Lung (tissue), 12 donors: ENCODE measurements around the gene RNF121. TPM values are rescaled to one million over a fixed set of nuclear protein-coding genes. Genes with fewer than 3 reads are reported as not detected.

Experiments
- ATAC-seq: fragments of 200-7000 bp; cut with Tn5 transposase; one replicate; pipeline ENCODE4 v1.9.1; 2020; ENCODE audit warnings: moderate number of reproducible peaks; ENCODE audit not compliant: insufficient read depth, low FRiP score
- DNase-seq, 3 donors: peaks; one replicate each; pipeline ENCODE4 v3.0.0-alpha.2; 2013 to 2017
- H3K27ac ChIP-seq, 2 donors: one replicate each; pipeline ENCODE4 v1.5.1; 2013; ENCODE audit warnings: mild to moderate bottlenecking in 2 of 2, moderate library complexity in 2 of 2, control low read depth in 1 of 2, inconsistent platforms in 1 of 2, low read depth in 1 of 2, low read length in 1 of 2
- H3K27me3 ChIP-seq, 3 donors: one replicate each; pipeline ENCODE4 v1.5.1; 2013; ENCODE audit warnings: low read length in 2 of 3; ENCODE audit not compliant: control insufficient read depth in 3 of 3, insufficient read depth in 3 of 3
- H3K36me3 ChIP-seq, 4 donors: one replicate each; pipeline ENCODE4 v1.5.1; 2013; ENCODE audit warnings: low read length in 4 of 4, mild to moderate bottlenecking in 1 of 4, moderate library complexity in 1 of 4; ENCODE audit not compliant: control insufficient read depth in 4 of 4, insufficient read depth in 4 of 4
- H3K4me1 ChIP-seq, 5 donors: one replicate each; pipeline ENCODE4 v1.5.1; 2013; ENCODE audit warnings: low read length in 5 of 5, mild to moderate bottlenecking in 2 of 5, moderate library complexity in 1 of 5; ENCODE audit not compliant: control insufficient read depth in 5 of 5, insufficient read depth in 5 of 5
- H3K4me3 ChIP-seq: one replicate; pipeline ENCODE4 v1.5.1; 2013; ENCODE audit warnings: mild to moderate bottlenecking, control low read depth, moderate library complexity
- H3K9ac ChIP-seq, 2 donors: one replicate each; pipeline ENCODE4 v1.5.1; 2013; ENCODE audit warnings: low read length in 2 of 2, control low read depth in 1 of 2; ENCODE audit not compliant: insufficient read depth in 1 of 2
- H3K9me3 ChIP-seq, 4 donors: one replicate each; pipeline ENCODE4 v1.5.1; 2013; ENCODE audit warnings: low read length in 3 of 4, mild to moderate bottlenecking in 1 of 4, moderate library complexity in 1 of 4; ENCODE audit not compliant: control insufficient read depth in 4 of 4, insufficient read depth in 3 of 4
- WGBS, 2 donors: extraction: QIAGEN DNeasy Blood & Tissue Kit; methylation state at CpG; one replicate each; pipeline ENCODE4 v1.1.7; 2013; 5-methylcytosine and 5-hydroxymethylcytosine counted together
- polyA plus RNA-seq, 2 donors: library from polyadenylated mRNA; stranded (reverse); fragments of 200-250 nt; gene quantifications; one replicate each; pipeline ENCODE4 v1.2.1, GENCODE V29; 2013
- total RNA-seq, 2 donors: library from RNA; depleted of rRNA in 1 of 2; stranded (reverse); fragments of >200 nt in 1 of 2; gene quantifications; one replicate each; pipeline ENCODE4 v1.2.1, GENCODE V29; 2014 to 2021
- TF ChIP-seq, protein P1 (sequence below): IDR thresholded peaks from 2 replicates; pipeline ENCODE4 v1.5.1; 2012; ENCODE audit warnings: mild to moderate bottlenecking; ENCODE audit errors: control extremely low read depth, extremely low read depth
- donor health status: control.
- donor health status: control.
- donor health status: Bipolar disorder and iron deficiency.
- donor health status: healthy.
- donor health status: DM: yes; HTN: yes; CAD: no.

Gene RNF121
- total and polyA plus RNA-seq, 4 donors, result 14.0 to 30.2 (median 27.6) TPM

DNA sequence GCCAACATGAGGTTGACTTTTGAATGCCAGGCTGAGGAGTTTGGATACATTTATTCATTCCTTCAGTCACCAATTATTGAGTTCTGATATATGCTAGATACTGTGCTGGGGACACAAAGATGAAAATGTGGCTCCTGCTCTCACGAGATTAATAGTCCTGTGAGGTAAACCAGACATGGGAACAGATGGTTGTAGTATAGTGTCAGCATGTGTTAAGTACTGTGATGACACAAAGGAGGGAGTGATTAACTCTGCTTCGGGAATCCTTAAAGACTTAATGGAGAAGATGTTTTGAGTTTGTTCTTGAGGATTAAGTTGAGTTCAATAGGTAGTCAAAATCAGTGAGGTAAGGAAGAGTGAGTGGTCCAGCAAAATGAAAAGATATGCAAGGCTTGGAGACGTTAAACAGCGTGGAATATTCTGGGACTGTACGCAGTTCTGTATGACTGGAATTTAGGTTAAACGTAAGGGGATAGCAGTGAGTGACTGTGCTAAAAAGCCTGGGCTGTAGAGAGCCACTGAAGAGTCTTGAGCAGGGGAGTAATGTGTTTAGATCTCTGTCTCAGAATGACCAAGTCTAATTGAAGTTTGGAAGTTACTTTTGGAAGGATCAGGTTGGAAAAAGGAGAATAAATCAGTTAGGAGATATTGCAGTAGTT, 11.8 kb downstream of the RNF121 start:
- no peak for DNase-seq
- ATAC-seq, result no peak
- Histone ChIP-seq H3K27me3 (no peaks in the 10 kb centered on the region), H3K27ac (no peak overlapping the region), H3K4me1 (peaks cover 0 to 18% (median 0%) of the 10 kb centered on the region in 5 donors), H3K36me3 (peaks cover 0 to 1% (median 0%) of the 10 kb centered on the region in 4 donors), H3K9me3 (no peaks in the 10 kb centered on the region), H3K4me3 (no peak overlapping the region), H3K9ac (no peak overlapping the region)
- 92 to 97% methylated on average over 6 of the region's 6 CpGs for WGBS, 2 donors
- TF ChIP-seq, protein P1, sequence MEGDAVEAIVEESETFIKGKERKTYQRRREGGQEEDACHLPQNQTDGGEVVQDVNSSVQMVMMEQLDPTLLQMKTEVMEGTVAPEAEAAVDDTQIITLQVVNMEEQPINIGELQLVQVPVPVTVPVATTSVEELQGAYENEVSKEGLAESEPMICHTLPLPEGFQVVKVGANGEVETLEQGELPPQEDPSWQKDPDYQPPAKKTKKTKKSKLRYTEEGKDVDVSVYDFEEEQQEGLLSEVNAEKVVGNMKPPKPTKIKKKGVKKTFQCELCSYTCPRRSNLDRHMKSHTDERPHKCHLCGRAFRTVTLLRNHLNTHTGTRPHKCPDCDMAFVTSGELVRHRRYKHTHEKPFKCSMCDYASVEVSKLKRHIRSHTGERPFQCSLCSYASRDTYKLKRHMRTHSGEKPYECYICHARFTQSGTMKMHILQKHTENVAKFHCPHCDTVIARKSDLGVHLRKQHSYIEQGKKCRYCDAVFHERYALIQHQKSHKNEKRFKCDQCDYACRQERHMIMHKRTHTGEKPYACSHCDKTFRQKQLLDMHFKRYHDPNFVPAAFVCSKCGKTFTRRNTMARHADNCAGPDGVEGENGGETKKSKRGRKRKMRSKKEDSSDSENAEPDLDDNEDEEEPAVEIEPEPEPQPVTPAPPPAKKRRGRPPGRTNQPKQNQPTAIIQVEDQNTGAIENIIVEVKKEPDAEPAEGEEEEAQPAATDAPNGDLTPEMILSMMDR, result no peak

DNA sequence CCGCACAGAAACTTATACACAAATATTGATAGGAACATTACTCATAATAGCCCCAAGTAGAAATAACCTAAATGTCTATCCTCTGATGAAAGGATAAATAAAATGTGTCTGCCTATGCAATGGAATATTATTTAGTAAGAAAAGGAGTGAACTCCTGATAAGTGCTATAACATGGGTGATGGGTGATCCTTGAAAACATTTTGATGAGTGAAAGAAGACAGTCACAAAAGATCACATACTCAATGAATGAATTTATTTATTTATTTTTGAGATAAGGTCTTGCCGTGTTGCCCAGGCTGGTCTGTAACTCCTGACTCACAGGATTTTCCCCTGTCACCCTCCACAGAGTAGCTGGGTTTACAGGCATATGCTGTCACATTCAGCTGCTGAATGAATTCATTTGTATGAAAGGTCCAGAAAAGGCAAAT, 17.3 kb downstream of the RNF121 start:
- no peaks in the 10 kb centered on the region for H3K9me3 ChIP-seq
- H3K9ac ChIP-seq, result no peak overlapping the region
- H3K27ac ChIP-seq, result no peak overlapping the region
- WGBS, 2 donors, result 78 to 85% methylated on average over 2 of the region's 2 CpGs
- peaks cover 0 to 15% (median 0%) of the 10 kb centered on the region in 5 donors for H3K4me1 ChIP-seq
- no peak for DNase-seq
- ATAC-seq, result no peak
- no peak overlapping the region for H3K4me3 ChIP-seq
- TF ChIP-seq, protein P1, result no peak
- H3K36me3 ChIP-seq, result no peaks in the 10 kb centered on the region
- no peaks in the 10 kb centered on the region for H3K27me3 ChIP-seq

DNA sequence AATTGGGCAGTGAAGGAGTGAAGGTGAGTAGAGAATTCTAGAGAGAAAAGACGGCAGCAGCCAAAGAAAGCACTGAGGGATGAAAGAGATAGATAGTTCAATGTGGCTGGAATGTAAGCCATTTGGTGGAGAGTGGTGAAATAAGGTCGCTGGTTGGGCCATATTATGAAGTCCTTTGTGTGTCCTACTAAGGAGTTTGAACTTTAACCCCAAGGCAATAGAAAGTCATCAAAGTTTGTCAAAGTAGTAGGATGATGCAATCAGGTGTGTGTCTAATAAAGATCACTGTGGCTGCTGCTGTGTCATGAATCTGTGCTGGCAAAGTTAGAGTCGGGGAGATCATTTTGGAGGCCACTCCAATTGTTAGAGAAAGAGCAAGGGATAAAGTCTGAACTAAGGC, 18.7 kb downstream of the RNF121 start:
- TF ChIP-seq, protein P1, result no peak
- ATAC-seq (no peak), DNase-seq (no peak)
- Histone ChIP-seq H3K4me1 (peaks cover 0 to 15% (median 0%) of the 10 kb centered on the region in 5 donors), H3K27me3 (no peaks in the 10 kb centered on the region), H3K36me3 (no peaks in the 10 kb centered on the region), H3K4me3 (no peak overlapping the region), H3K9ac (no peak overlapping the region), H3K9me3 (no peaks in the 10 kb centered on the region), H3K27ac (no peak overlapping the region)
- WGBS, 2 donors, result 86% methylated on average over 3 of the region's 3 CpGs
